Panc1 (cell line): Measurements from ENCODE around the gene INO80C. TPM values are rescaled to one million over a fixed set of nuclear protein-coding genes. Genes with fewer than 3 reads are reported as not detected.

Experiments used
- ATAC-seq: fragments of 200-7000 bp; cut with Tn5 transposase; 2 replicates; pipeline ENCODE4 v1.9.1; 2020; ENCODE audit warnings: mild to moderate bottlenecking, moderate library complexity
- BruUV-seq: library from RNA; stranded (reverse); fragments of 400-500 nt; replicated peaks from 2 replicates; lab custom pipeline; 2021; lab: Mats Ljungman, UMichigan
- CTCF ChIA-PET: fragments of 300-600 bp; sonication (Branson Sonifier 250); formaldehyde crosslinking; loops from one replicate; lab custom pipeline; 2022; ENCODE audit warnings: antibody characterized with exemption; lab: Charles Lee
- POLR2A ChIA-PET: fragments of 300-600 bp; sonication (Branson Sonifier 250); formaldehyde crosslinking; loops from one replicate; lab custom pipeline; 2022; ENCODE audit warnings: antibody characterized with exemption; lab: Charles Lee
- DNase-seq: peaks from one replicate; pipeline ENCODE4 v3.0.0-alpha.2; 2010; ENCODE audit warnings: low read depth, low spot score
- H3K27ac ChIP-seq: 2 replicates; pipeline ENCODE4 v1.5.1; 2011; ENCODE audit warnings: mild to moderate bottlenecking, low read length, inconsistent platforms
- H3K27me3 ChIP-seq: fragments of 200-500 bp; sonication (Bioruptor generic); 2 replicates; pipeline ENCODE4 v1.6.0; 2014; ENCODE audit warnings: low read length, inconsistent platforms; ENCODE audit not compliant: control insufficient read depth, insufficient read depth
- H3K36me3 ChIP-seq: fragments of 200-500 bp; sonication (Bioruptor generic); 2 replicates; pipeline ENCODE4 v1.5.1; 2014; ENCODE audit warnings: inconsistent platforms, mild to moderate bottlenecking, low read length, moderate library complexity; ENCODE audit not compliant: control insufficient read depth, insufficient read depth
- H3K4me1 ChIP-seq: 2 replicates; pipeline ENCODE4 v1.5.1; 2011; ENCODE audit warnings: inconsistent platforms, mild to moderate bottlenecking, low read length, moderate library complexity; ENCODE audit not compliant: control insufficient read depth, insufficient read depth
- H3K4me3 ChIP-seq, 2 experiments: 2 replicates each; pipeline ENCODE4 v1.5.1; 2011 to 2012; ENCODE audit warnings: low read depth in 2 of 2, low read length in 2 of 2, mild to moderate bottlenecking in 2 of 2, inconsistent platforms in 1 of 2, moderate library complexity in 1 of 2
- H3K9me3 ChIP-seq: fragments of 200-500 bp; sonication (Bioruptor generic); 2 replicates; pipeline ENCODE4 v1.5.1; 2014; ENCODE audit warnings: low read depth, mild to moderate bottlenecking, inconsistent platforms, low read length, moderate library complexity; ENCODE audit not compliant: control insufficient read depth, insufficient read depth
- CTCF ChIP-seq: fragments of 450-650 bp; IDR thresholded peaks from 2 replicates; pipeline ENCODE4 v1.5.1; 2017; ENCODE audit warnings: mild to moderate bottlenecking
- POLR2AphosphoS5 ChIP-seq: IDR thresholded peaks from 2 replicates; pipeline ENCODE4 v1.6.1; 2012; ENCODE audit warnings: mild to moderate bottlenecking, low read depth, low read length, moderate library complexity
- REST ChIP-seq, 2 experiments: IDR thresholded peaks; 2 replicates each; pipeline ENCODE4 v1.6.1; 2011 to 2012; ENCODE audit warnings: low read depth in 2 of 2, control low read depth in 1 of 2, low read length in 1 of 2, mild to moderate bottlenecking in 1 of 2, moderate library complexity in 1 of 2; ENCODE audit not compliant: insufficient read depth in 1 of 2
- SIN3A ChIP-seq: IDR thresholded peaks from 2 replicates; pipeline ENCODE4 v1.6.1; 2012; ENCODE audit warnings: low read depth, mild to moderate bottlenecking, low read length, moderate library complexity, borderline replicate concordance; ENCODE audit not compliant: insufficient read depth
- TCF7L2 ChIP-seq: IDR thresholded peaks from 2 replicates; pipeline ENCODE4 v1.6.1; 2011; ENCODE audit warnings: mild to moderate bottlenecking, low read depth, low read length, inconsistent platforms
- in situ Hi-C: cut with HindIII; loops from 2 replicates; pipeline ENCODE4 v1.10.0; 2016; ENCODE audit warnings: low sequenced_read_pairs, low pct_unique_long_range_greater_than_20kb
- intact Hi-C: fragments of 100-400 bp; cut with micrococcal nuclease; formaldehyde crosslinking; loops from one replicate; pipeline ENCODE4 v1.10.0; 2022; ENCODE audit not compliant: unreplicated experiment
- total RNA-seq: library from RNA; stranded (reverse); gene quantifications from one replicate; pipeline ENCODE4 v1.2.1, GENCODE V29; 2021; ENCODE audit not compliant: unreplicated experiment

Gene INO80C
- total RNA-seq, 1 experiment from 2014 or later, result 25.8 TPM

GRCh38 chr18:35478520-35479435 lies 19.0 kb downstream of the INO80C start:
- ChIA-PET POLR2A (interaction anchor here (0.5 kb wide), 1 partner anchor 19 kb away, joined by 11 read pairs; the partner anchor contains the start of gene INO80C), CTCF (interaction anchor here (0.6 kb wide), 1 partner anchor 249 kb away, joined by 4 read pairs; no protein-coding TSS in a partner anchor)
- H3K36me3 ChIP-seq, result no peaks in the 10 kb centered on the region
- no peak for TF ChIP-seq TCF7L2
- peak; percentile 20 for TF ChIP-seq CTCF
- no peak for TF ChIP-seq REST (IDR thresholded peaks at IDR 0.05; ENCODE audit: insufficient read depth in 1 of 2, low read depth in 2 of 2, low read length in 1 of 2)
- no peak for TF ChIP-seq POLR2AphosphoS5
- no peak for TF ChIP-seq SIN3A
- no peaks in the 10 kb centered on the region for H3K27me3 ChIP-seq
- H3K4me1 ChIP-seq, result peaks cover 36% of the 10 kb centered on the region
- peak overlapping the region; percentile 81 for H3K27ac ChIP-seq
- H3K4me3 ChIP-seq, result peak overlapping the region in 1 of 2 experiments; percentile 7; a peak in 1 of 4 replicates
- intact Hi-C loops (no loop called here), in situ Hi-C loops (no loop called here)
- peak; percentile 89 for DNase-seq
- BruUV-seq, result no TSS peak
- peak; percentile 97 for ATAC-seq
- H3K9me3 ChIP-seq, result no peaks in the 10 kb centered on the region

- no peaks in the 10 kb centered on the region for H3K36me3 ChIP-seq
- peak overlapping the region; percentile 81 for H3K27ac ChIP-seq
- no peaks in the 10 kb centered on the region for H3K9me3 ChIP-seq
- intact Hi-C loops (no loop called here), in situ Hi-C loops (no loop called here)
- TF ChIP-seq POLR2AphosphoS5 (no peak), CTCF (no peak), REST (IDR thresholded peaks at IDR 0.05; ENCODE audit: insufficient read depth in 1 of 2, low read depth in 2 of 2, low read length in 1 of 2) (no peak), TCF7L2 (no peak), SIN3A (no peak)
- H3K27me3 ChIP-seq, result no peaks in the 10 kb centered on the region
- no peak for ATAC-seq
- ChIA-PET CTCF (no interaction called here), POLR2A (no interaction called here)
- no peak overlapping the region for H3K4me3 ChIP-seq
- no TSS peak for BruUV-seq
- no peak for DNase-seq
- H3K4me1 ChIP-seq, result peaks cover 36% of the 10 kb centered on the region
Observed at GRCh38 chr18:35477974-35478373, 19.8 kb downstream of the INO80C start.
